ENCODE results near the gene TM9SF4. TPM values are rescaled to one million over a fixed set of nuclear protein-coding genes. Genes with fewer than 3 reads are reported as not detected.

Gene TM9SF4
- total and polyA plus RNA-seq, 2 of the 8 experiments (the other 6 are each of a cell fraction or from before 2014, with no cell fraction given): 38.4 to 68.7 TPM

DNA sequence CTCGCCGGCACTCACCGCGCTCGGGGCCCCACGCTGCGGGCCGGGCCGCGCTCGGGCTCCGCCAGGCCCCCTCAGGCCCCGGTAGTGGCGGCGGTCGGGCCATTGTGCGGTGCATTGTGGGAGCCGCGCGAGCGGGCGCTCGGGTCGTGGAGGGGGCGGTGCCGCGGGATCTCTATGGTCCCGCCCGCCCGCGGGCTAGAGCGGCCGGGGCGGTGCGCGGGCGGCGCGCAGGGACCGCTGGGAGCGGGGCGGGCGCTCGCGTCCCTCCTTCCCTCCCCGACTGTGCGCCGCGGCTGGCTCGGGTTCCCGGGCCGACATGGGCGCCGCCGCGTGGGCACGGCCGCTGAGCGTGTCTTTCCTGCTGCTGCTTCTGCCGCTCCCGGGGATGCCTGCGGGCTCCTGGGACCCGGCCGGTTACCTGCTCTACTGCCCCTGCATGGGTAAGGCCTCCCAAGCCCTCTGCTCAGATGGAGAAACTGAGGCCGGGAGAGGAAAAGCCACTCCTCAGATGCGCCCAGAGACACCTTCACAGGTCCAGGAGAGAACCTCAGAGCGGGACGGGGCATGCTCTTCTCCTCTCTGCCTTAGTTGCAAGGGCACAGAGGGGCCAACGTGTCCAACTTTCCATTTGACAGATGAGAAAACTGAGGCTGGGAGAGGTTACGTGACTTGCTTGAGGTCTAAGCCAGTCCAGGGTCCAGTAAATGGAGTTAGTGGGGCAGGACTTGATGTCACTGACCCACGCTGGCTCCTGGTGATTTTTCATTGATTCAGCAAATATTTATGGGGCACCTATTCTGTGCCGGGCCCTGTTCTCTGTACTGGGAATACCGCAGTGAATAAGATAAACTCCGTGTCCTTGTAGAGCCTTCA, 98.3 kb downstream of the TM9SF4 start, which contains the start of the genes PLAGL2 and POFUT1 (continued):
- no peak for TF ChIP-seq NANOG (IDR thresholded peaks at IDR 0.05; ENCODE audit: insufficient read depth, low read depth, low read length, poor library complexity, severe bottlenecking)
- TF ChIP-seq POU5F1 (IDR thresholded peaks at IDR 0.05; ENCODE audit: low read depth, low read length): no peak
- no peak for TF ChIP-seq RNF2 (IDR thresholded peaks at IDR 0.05; ENCODE audit: borderline replicate concordance, low read depth, low read length, missing control alignments, poor library complexity, severe bottlenecking)
- no peak for TF ChIP-seq GTF2F1 (IDR thresholded peaks at IDR 0.05; ENCODE audit: borderline replicate concordance, low read depth, low read length)
- peak; percentile 92; the same call in 1 of the 2 replicates for TF ChIP-seq KDM1A (IDR thresholded peaks at IDR 0.05; ENCODE audit: borderline replicate concordance, low read length)
- TF ChIP-seq KDM5A (IDR thresholded peaks at IDR 0.05; ENCODE audit: low read length): 0 out of 2 replicates have a peak, but pooled peaks have one; percentile 35
- peak; percentile 39; the same call in 1 of the 2 replicates for TF ChIP-seq TEAD4 (IDR thresholded peaks at IDR 0.05; ENCODE audit: low read depth, low read length)
- no peak for TF ChIP-seq HDAC6 (IDR thresholded peaks at IDR 0.05; ENCODE audit: low read depth, low read length)
- no peak for TF ChIP-seq EZH2 (IDR thresholded peaks at IDR 0.05; ENCODE audit: low read depth, low read length, severe bottlenecking)
- no peak for TF ChIP-seq CBX8 (IDR thresholded peaks at IDR 0.05; ENCODE audit: borderline replicate concordance, low read depth, low read length)
- peak; percentile 79 to 96 for TF ChIP-seq POLR2A (IDR thresholded peaks at IDR 0.05; ENCODE audit: control extremely low read depth in 1 of 2, low read depth in 2 of 2, low read length in 2 of 2)
- TF ChIP-seq SP4 (IDR thresholded peaks at IDR 0.05; ENCODE audit: low read length): no peak
- TF ChIP-seq TAF1 (IDR thresholded peaks at IDR 0.05; ENCODE audit: low read depth, low read length): peak; percentile 98
- no peak for TF ChIP-seq SUZ12 (IDR thresholded peaks at IDR 0.05; ENCODE audit: low read length)
- no peak for TF ChIP-seq JUN (IDR thresholded peaks at IDR 0.05; ENCODE audit: low read depth, low read length)
- peak in 1 of 2 experiments; percentile 15; a peak in 2 of 4 replicates for TF ChIP-seq RAD21 (IDR thresholded peaks at IDR 0.05 in 1 of 2, conservative IDR thresholded peaks at IDR 0.05 in 1 of 2; ENCODE audit: low read depth in 2 of 2, low read length in 2 of 2)
- peak; percentile 62 for TF ChIP-seq BACH1 (IDR thresholded peaks at IDR 0.05; ENCODE audit: low read length)
- TF ChIP-seq ZNF274 (IDR thresholded peaks at IDR 0.05; ENCODE audit: borderline replicate concordance, extremely low read depth, low read length): no peak
- peak; percentile 24 for TF ChIP-seq ASH2L (IDR thresholded peaks at IDR 0.05; ENCODE audit: low read length)
- 0 out of 2 replicates have a peak, but pooled peaks have one; percentile 22 for TF ChIP-seq GABPA (IDR thresholded peaks at IDR 0.05; ENCODE audit: borderline replicate concordance, insufficient read depth, low read length)
- TF ChIP-seq RBBP5 (IDR thresholded peaks at IDR 0.05; ENCODE audit: borderline replicate concordance, low read depth, low read length): peak; percentile 95
- no peak for TF ChIP-seq BCL11A (IDR thresholded peaks at IDR 0.05; ENCODE audit: low read depth in 2 of 2, low read length in 2 of 2)

Data from H1 (cell line).